Measurements from ENCODE around the gene EMSY.

DNA sequence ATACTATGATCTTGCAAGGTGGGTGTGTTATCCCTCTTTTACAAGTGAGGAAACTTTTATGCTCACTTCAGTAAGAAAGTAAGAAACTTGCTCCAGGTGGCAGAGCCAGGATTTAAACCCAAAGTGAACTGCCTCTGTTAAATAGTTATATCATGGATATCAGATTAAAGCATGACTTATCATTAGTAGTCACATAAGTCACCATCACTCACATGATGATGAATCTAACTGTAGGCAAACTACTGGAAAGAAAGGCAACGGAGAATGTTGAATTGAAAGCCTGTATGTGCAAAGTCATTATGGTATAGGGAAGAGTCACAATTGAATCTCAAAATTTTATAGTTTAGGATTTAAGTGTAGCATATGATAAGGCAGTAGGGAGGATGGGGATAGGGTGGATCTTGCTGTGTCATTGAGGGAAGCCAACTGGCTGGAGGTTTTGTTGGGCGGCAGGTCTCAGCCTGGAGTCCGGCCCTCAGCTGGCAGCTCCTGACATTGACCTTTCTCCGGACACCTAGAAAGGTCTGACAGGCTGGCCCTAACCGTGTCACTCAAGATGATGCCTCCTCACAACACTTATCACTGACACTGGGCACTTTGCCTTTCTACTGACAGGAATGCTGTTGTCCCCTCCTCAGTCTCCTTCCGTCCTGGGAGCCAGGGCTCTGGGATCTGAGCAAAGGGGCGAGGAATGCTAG lies 98.3 kb downstream of the EMSY start:
- TF ChIP-seq, protein P1, sequence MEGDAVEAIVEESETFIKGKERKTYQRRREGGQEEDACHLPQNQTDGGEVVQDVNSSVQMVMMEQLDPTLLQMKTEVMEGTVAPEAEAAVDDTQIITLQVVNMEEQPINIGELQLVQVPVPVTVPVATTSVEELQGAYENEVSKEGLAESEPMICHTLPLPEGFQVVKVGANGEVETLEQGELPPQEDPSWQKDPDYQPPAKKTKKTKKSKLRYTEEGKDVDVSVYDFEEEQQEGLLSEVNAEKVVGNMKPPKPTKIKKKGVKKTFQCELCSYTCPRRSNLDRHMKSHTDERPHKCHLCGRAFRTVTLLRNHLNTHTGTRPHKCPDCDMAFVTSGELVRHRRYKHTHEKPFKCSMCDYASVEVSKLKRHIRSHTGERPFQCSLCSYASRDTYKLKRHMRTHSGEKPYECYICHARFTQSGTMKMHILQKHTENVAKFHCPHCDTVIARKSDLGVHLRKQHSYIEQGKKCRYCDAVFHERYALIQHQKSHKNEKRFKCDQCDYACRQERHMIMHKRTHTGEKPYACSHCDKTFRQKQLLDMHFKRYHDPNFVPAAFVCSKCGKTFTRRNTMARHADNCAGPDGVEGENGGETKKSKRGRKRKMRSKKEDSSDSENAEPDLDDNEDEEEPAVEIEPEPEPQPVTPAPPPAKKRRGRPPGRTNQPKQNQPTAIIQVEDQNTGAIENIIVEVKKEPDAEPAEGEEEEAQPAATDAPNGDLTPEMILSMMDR (IDR thresholded peaks at IDR 0.05), result no peak
- no peak for TF ChIP-seq ZFX (IDR thresholded peaks at IDR 0.05; ENCODE audit: borderline replicate concordance)

Measured in 22Rv1 (cell line).